ENCODE data around the gene FOXS1.
A peak's percentile ranks its signal among the peaks of the same experiment; 100 is the strongest.

Gene FOXS1

GRCh38 chr20:31818376-31818908 lies 27.0 kb downstream of the FOXS1 start:
- TF ChIP-seq RAD21 (IDR thresholded peaks at IDR 0.05; ENCODE audit: low read depth) (no peak), CREB1 (IDR thresholded peaks at IDR 0.05; ENCODE audit: low read depth) (no peak), CEBPB (IDR thresholded peaks at IDR 0.05) (no peak), TCF12 (IDR thresholded peaks at IDR 0.05; ENCODE audit: low read depth) (no peak), TEAD4 (IDR thresholded peaks at IDR 0.05) (no peak)

DNA sequence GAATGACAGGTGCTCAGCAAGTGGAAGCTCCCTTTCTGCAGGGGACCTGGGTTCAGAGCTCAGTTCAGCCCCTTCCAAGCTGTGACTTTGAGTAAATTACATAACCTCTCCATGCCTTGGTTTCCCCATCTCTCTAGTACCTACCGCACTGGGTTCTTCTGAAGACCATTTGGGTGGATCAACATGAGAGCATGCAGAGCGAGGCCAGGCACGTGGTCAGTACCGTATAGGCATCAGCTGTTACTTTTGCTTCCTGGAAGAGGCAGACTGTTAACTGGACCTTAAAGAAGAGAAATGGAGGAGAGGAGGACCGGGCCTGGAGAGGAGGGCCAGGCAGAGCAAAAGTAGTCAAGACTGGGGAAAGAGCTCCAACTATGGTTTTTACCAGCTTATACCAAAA lies 27.9 kb downstream of the FOXS1 start:
- TF ChIP-seq MAX (IDR thresholded peaks at IDR 0.05) (no peak), RAD21 (IDR thresholded peaks at IDR 0.05; ENCODE audit: low read depth) (no peak), EGR1 (IDR thresholded peaks at IDR 0.05) (no peak), EP300 (IDR thresholded peaks at IDR 0.05; ENCODE audit: borderline replicate concordance) (no peak), USF1 (IDR thresholded peaks at IDR 0.05) (no peak), REST (IDR thresholded peaks at IDR 0.05; ENCODE audit: low read depth) (no peak), CEBPB (IDR thresholded peaks at IDR 0.05) (no peak), TEAD4 (IDR thresholded peaks at IDR 0.05) (no peak), NFIC (IDR thresholded peaks at IDR 0.05) (no peak), TCF12 (IDR thresholded peaks at IDR 0.05; ENCODE audit: low read depth) (no peak), ZBTB7A (IDR thresholded peaks at IDR 0.05; ENCODE audit: low read depth) (no peak), CREB1 (IDR thresholded peaks at IDR 0.05; ENCODE audit: low read depth) (no peak)

- TF ChIP-seq TEAD4 (IDR thresholded peaks at IDR 0.05): no peak
- TF ChIP-seq ZBTB7A (IDR thresholded peaks at IDR 0.05; ENCODE audit: low read depth): no peak
Observed at GRCh38 chr20:31816221-31816620, 29.2 kb downstream of the FOXS1 start.

GRCh38 chr20:31815408-31816188 lies 29.8 kb downstream of the FOXS1 start:
- TF ChIP-seq NFIC (IDR thresholded peaks at IDR 0.05) (peak; percentile 81), CREB1 (IDR thresholded peaks at IDR 0.05; ENCODE audit: low read depth) (no peak), TEAD4 (IDR thresholded peaks at IDR 0.05) (peak; percentile 37), EGR1 (IDR thresholded peaks at IDR 0.05) (no peak), TCF12 (IDR thresholded peaks at IDR 0.05; ENCODE audit: low read depth) (peak; percentile 82), CEBPB (IDR thresholded peaks at IDR 0.05) (peak; percentile 90), EP300 (IDR thresholded peaks at IDR 0.05; ENCODE audit: borderline replicate concordance) (peak; percentile 44; the same call in 1 of the 2 replicates), ZBTB7A (IDR thresholded peaks at IDR 0.05; ENCODE audit: low read depth) (peak; percentile 86; the same call in 1 of the 2 replicates)

DNA sequence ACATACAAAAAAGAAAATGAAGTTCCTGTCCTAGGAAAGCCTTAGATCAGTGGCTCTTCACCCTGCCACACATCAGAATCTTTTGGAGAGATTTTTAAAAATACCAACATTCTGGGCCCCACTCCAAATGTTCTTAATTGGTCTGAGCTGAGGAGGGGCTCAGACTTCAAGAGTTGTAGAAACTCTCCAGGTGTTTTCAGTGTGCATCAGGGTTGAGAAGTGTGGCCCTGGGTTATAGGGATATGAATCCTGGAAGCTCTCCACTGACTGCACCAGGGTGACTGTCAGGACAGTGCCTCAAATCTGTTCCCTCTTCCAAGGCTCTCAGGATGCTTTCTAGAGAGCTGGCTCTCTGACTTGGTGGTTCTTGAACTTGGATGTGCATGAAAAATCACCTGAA lies 31.8 kb downstream of the FOXS1 start:
- TF ChIP-seq RAD21 (IDR thresholded peaks at IDR 0.05; ENCODE audit: low read depth) (no peak), FOXM1 (IDR thresholded peaks at IDR 0.05; ENCODE audit: borderline replicate concordance, low read depth) (no peak), REST (IDR thresholded peaks at IDR 0.05; ENCODE audit: low read depth) (no peak), CREB1 (IDR thresholded peaks at IDR 0.05; ENCODE audit: low read depth) (no peak), TCF12 (IDR thresholded peaks at IDR 0.05; ENCODE audit: low read depth) (no peak), USF1 (IDR thresholded peaks at IDR 0.05) (no peak), ZBTB7A (IDR thresholded peaks at IDR 0.05; ENCODE audit: low read depth) (no peak), EP300 (IDR thresholded peaks at IDR 0.05; ENCODE audit: borderline replicate concordance) (no peak), CEBPB (IDR thresholded peaks at IDR 0.05) (no peak), NFIC (IDR thresholded peaks at IDR 0.05) (no peak), MAX (IDR thresholded peaks at IDR 0.05) (no peak), TEAD4 (IDR thresholded peaks at IDR 0.05) (no peak), EGR1 (IDR thresholded peaks at IDR 0.05) (no peak), TAF1 (IDR thresholded peaks at IDR 0.05; ENCODE audit: low read depth) (no peak), YY1 (IDR thresholded peaks at IDR 0.05; ENCODE audit: low read depth) (no peak)
